ENCODE measurements around the gene USPL1. TPM values are rescaled to one million over a fixed set of nuclear protein-coding genes. Genes with fewer than 3 reads are reported as not detected.

Gene USPL1
- total RNA-seq, 4 donors from 2014 or later, result 14.2 to 18.4 (median 15.6) TPM

DNA sequence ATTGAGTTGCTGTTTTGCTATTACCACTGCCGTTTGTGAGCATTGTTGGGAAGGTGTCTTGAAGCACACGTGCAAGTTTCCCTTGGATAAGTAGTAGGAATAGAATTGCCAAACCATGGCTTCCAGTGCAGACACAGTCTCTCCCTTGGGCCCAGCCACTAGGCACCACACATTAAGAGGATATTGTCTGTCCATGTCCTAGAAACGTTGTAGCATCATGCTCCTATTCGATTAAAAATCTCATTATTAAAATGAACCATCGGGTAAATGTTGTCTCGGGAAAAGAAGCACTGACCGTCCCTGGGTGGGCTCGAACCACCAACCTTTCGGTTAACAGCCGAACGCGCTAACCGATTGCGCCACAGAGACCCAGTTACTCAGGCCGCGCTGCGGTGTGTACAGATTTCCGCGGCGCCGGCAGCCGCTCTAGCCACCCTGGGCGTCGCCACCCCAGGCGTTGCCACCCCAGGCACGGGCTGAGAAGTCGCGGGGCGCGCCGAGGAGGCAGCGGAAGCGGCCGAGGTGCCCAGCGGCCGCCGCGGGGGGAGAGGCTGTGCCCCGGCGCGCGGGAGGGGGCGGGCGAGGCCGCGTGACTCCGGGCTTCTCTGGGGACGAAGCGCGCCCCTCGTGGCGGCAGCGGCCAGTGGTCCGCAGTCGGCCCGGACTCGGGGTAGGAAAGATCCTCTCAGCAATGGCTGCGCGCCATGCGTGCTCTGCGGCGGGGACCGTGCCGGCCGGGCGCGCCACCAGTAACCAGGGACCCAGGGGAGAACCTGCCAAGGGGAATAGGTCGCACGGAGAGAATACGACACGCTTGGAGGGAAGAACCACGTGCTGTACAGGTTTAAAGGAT lies 56.2 kb downstream of the USPL1 start:
- TF ChIP-seq POLR2A (IDR thresholded peaks at IDR 0.05), result no peak
- TF ChIP-seq, protein P1, sequence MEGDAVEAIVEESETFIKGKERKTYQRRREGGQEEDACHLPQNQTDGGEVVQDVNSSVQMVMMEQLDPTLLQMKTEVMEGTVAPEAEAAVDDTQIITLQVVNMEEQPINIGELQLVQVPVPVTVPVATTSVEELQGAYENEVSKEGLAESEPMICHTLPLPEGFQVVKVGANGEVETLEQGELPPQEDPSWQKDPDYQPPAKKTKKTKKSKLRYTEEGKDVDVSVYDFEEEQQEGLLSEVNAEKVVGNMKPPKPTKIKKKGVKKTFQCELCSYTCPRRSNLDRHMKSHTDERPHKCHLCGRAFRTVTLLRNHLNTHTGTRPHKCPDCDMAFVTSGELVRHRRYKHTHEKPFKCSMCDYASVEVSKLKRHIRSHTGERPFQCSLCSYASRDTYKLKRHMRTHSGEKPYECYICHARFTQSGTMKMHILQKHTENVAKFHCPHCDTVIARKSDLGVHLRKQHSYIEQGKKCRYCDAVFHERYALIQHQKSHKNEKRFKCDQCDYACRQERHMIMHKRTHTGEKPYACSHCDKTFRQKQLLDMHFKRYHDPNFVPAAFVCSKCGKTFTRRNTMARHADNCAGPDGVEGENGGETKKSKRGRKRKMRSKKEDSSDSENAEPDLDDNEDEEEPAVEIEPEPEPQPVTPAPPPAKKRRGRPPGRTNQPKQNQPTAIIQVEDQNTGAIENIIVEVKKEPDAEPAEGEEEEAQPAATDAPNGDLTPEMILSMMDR (IDR thresholded peaks at IDR 0.05 in 4 of 5, conservative IDR thresholded peaks at IDR 0.05 in 1 of 5), result peak; percentile 62 to 80 (median 70)
- no peaks in the 10 kb centered on the region for H3K36me3 ChIP-seq
- H3K27ac ChIP-seq, result peak overlapping the region; percentile 72 to 79 (median 74)
- no peaks in the 10 kb centered on the region for H3K27me3 ChIP-seq
- intact Hi-C loops (cut with DNase I; ENCODE audit: low total_unique reads) (loop anchor here (1.0 to 10.0 kb wide), 5 partner anchors 57 to 371 kb away; partner anchors contain the start of genes HMGB1 and USPL1), in situ Hi-C loops (cut with MboI; ENCODE audit: low sequenced_read_pairs in 4 of 4) (no loop called here)
- H3K4me3 ChIP-seq, result peak overlapping the region; percentile 53 to 63 (median 56)
- peaks cover 4 to 5% of the 10 kb centered on the region in 2 donors for H3K4me1 ChIP-seq
- ATAC-seq, result peak; percentile 79 to 86
- peak; percentile 61 to 83 for DNase-seq
- no peaks in the 10 kb centered on the region for H3K9me3 ChIP-seq

DNA sequence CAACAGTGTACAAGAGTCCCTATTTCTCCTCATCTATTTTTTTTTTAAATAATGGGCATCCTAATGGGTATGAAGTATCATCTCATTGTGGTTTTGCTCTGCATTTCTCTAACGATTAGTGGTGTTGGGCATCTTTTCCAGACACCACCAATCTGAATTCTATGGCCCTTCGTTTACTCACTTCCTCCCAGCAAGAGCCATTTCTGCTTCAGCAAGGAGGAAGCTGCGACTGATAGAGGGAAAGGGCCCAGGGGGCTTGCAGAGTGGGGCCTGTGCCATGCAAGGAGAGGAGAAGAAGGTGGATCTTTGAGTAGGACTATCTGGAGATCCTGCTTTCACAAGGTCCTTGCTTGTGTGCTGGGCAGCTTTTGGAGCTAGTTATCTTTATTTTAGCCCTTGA lies 58.0 kb downstream of the USPL1 start:
- H3K9me3 ChIP-seq, result no peaks in the 10 kb centered on the region
- no peak overlapping the region for H3K27ac ChIP-seq
- peaks cover 4 to 5% of the 10 kb centered on the region in 2 donors for H3K4me1 ChIP-seq
- H3K4me3 ChIP-seq, result no peak overlapping the region
- intact Hi-C loops (cut with DNase I; ENCODE audit: low total_unique reads) (loop anchor here (2.0 to 10.0 kb wide), 4 partner anchors 77 to 369 kb away; no protein-coding TSS in a partner anchor), in situ Hi-C loops (cut with MboI; ENCODE audit: low sequenced_read_pairs in 4 of 4) (no loop called here)
- no peaks in the 10 kb centered on the region for H3K36me3 ChIP-seq
- TF ChIP-seq, protein P1 (IDR thresholded peaks at IDR 0.05 in 4 of 5, conservative IDR thresholded peaks at IDR 0.05 in 1 of 5), result no peak
- no peak for TF ChIP-seq POLR2A (IDR thresholded peaks at IDR 0.05)
- DNase-seq, result no peak
- H3K27me3 ChIP-seq, result no peaks in the 10 kb centered on the region
- no peak for ATAC-seq

DNA sequence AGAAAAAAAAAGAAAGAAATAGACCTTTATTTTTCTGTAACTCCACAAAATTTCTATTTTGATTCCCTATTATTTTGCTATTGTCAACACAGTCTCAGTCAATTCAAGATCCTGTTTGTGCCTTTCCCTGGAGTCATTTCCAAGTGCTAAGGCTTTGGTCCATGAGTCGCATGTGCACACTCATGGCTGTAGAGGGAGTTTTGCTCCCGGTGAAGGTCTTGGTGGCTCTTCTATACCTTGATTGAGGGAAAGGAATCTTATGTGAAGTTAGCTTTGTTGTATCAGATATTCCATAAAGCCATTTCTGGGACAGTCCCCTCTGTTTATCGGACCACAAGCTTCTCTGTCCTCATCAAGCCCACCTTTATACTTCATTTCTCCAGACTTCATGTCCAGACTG lies 59.0 kb downstream of the USPL1 start:
- Histone ChIP-seq H3K27ac (no peak overlapping the region), H3K4me1 (peaks cover 4 to 5% of the 10 kb centered on the region in 2 donors), H3K36me3 (no peaks in the 10 kb centered on the region), H3K4me3 (no peak overlapping the region), H3K9me3 (no peaks in the 10 kb centered on the region), H3K27me3 (no peaks in the 10 kb centered on the region)
- TF ChIP-seq, protein P1 (IDR thresholded peaks at IDR 0.05 in 4 of 5, conservative IDR thresholded peaks at IDR 0.05 in 1 of 5), result no peak
- TF ChIP-seq POLR2A (IDR thresholded peaks at IDR 0.05), result no peak
- DNase-seq (no peak), ATAC-seq (no peak)
- intact Hi-C loops (cut with DNase I; ENCODE audit: low total_unique reads) (loop anchor here (5.0 to 10.0 kb wide), 2 partner anchors 191 to 368 kb away; no protein-coding TSS in a partner anchor), in situ Hi-C loops (cut with MboI; ENCODE audit: low sequenced_read_pairs in 4 of 4) (no loop called here)

DNA sequence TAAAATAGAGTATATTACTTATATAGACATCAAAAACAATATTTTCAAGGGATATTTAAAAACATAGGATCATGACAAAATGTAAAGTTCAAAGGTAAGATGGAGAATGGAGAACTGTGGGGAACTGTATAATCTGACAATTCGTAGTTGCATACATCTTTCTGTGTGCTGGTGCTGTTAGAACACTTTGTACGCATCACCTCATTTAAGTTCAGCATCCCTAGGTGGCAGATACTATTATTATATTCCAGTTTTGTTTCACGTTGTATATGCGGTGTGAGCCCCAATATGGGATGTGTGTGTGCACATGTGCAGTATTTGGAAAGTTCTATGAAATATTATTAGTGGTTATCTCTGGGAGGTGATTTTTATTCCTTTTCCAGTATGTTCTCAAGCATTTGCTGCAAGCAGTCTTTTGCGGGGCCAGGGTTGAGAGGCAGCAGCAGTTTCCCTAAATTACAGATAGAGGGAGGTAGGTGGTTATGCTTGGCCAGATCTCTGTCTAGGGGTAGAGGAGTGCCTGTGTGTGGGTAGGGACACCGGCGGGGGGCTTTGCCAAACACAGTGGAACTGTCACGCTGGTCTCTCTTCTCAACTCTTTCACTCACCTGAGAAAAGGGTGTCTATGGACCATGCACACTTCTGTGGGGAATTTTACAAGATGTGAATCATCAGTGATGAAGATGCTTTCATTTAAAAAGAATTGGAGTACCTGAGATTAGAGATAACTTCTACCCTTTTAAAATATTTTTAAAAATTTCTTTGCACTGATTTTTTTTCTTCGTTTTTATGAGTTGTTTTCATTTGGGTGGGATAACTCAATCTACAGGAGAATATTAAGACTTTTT lies 62.0 kb downstream of the USPL1 start:
- H3K4me1 ChIP-seq, result no peaks in the 10 kb centered on the region
- TF ChIP-seq POLR2A (IDR thresholded peaks at IDR 0.05), result no peak
- TF ChIP-seq, protein P1 (IDR thresholded peaks at IDR 0.05 in 4 of 5, conservative IDR thresholded peaks at IDR 0.05 in 1 of 5), result peak in 2 of 5 experiments; percentile 38 to 45
- H3K4me3 ChIP-seq, result no peak overlapping the region
- in situ Hi-C loops (cut with MboI; ENCODE audit: low sequenced_read_pairs in 4 of 4), result loop anchor here in 2 of 4 donors (10.0 kb wide), 1 partner anchor 125 kb away; no protein-coding TSS in a partner anchor
- no peaks in the 10 kb centered on the region for H3K36me3 ChIP-seq
- DNase-seq, result no peak
- no peak overlapping the region for H3K27ac ChIP-seq
- ATAC-seq, result peak; percentile 62 to 68
- intact Hi-C loops (cut with DNase I; ENCODE audit: low total_unique reads), result loop anchor here (5.0 to 10.0 kb wide), 2 partner anchors 188 to 365 kb away; no protein-coding TSS in a partner anchor
- H3K27me3 ChIP-seq, result no peaks in the 10 kb centered on the region
- H3K9me3 ChIP-seq, result no peaks in the 10 kb centered on the region
